ENCODE results near the gene UBE2Q2. TPM values are rescaled to one million over a fixed set of nuclear protein-coding genes. Genes with fewer than 3 reads are reported as not detected.

UBE2Q2 gene
- total and polyA plus RNA-seq, 2 of the 4 experiments (the other 2 are of a cell fraction) = 18.0 to 28.9 TPM

DNA sequence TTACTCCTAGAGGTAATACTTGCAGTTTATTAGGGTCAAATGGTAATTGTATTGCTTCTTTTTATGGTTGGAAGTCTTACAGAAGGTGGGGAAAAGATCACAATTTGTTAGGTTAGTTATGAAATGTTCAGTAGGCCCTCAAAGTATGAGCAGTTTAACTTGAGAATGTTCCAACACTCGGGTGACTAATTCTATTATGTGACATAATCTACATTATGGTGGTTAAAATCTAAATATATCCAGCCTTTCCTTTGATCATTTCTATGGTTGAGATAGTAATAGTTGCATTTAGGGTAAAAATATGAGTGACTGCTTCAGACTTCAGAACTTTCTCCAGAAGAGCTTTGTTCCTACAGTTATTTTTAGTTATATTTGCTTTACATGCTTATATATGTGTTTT, 40.8 kb downstream of the UBE2Q2 start:
- H3K9me3 ChIP-seq (ENCODE audit: control insufficient read depth, insufficient read depth, low read length) = no peaks in the 10 kb centered on the region
- H4K20me1 ChIP-seq (ENCODE audit: insufficient read depth, low read length) = peaks cover 3% of the 10 kb centered on the region; the same call in 1 of the 2 replicates
- intact Hi-C loops (cut with micrococcal nuclease) = no loop called here
- H2AK5ac ChIP-seq (ENCODE audit: low read depth, low read length) = no peak overlapping the region
- TF ChIP-seq, protein P1, sequence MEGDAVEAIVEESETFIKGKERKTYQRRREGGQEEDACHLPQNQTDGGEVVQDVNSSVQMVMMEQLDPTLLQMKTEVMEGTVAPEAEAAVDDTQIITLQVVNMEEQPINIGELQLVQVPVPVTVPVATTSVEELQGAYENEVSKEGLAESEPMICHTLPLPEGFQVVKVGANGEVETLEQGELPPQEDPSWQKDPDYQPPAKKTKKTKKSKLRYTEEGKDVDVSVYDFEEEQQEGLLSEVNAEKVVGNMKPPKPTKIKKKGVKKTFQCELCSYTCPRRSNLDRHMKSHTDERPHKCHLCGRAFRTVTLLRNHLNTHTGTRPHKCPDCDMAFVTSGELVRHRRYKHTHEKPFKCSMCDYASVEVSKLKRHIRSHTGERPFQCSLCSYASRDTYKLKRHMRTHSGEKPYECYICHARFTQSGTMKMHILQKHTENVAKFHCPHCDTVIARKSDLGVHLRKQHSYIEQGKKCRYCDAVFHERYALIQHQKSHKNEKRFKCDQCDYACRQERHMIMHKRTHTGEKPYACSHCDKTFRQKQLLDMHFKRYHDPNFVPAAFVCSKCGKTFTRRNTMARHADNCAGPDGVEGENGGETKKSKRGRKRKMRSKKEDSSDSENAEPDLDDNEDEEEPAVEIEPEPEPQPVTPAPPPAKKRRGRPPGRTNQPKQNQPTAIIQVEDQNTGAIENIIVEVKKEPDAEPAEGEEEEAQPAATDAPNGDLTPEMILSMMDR (conservative IDR thresholded peaks at IDR 0.05; ENCODE audit: low read depth, low read length) = no peak
- no peak for TF ChIP-seq NFE2L2 (IDR thresholded peaks at IDR 0.05; ENCODE audit: low read depth, low read length)
- ATAC-seq (ENCODE audit: low read depth) (peak; percentile 35), DNase-seq (peak; percentile 67)
- peaks cover 10% of the 10 kb centered on the region for H3K36me3 ChIP-seq (ENCODE audit: control insufficient read depth, insufficient read depth, low read length)
- H4K5ac ChIP-seq (ENCODE audit: low read depth, low read length) = no peak overlapping the region
- POLR2A ChIA-PET (ENCODE audit: unreplicated experiment) = no interaction called here
- WGBS, 2 experiments (ENCODE audit: extremely low coverage in 2 of 2, insufficient read length in 1 of 2) = no CpG with 5 or more reads among the region's 1 CpG
- H3K27ac ChIP-seq (ENCODE audit: insufficient read depth, low read length) = no peak overlapping the region
- dilution Hi-C loops (cut with HindIII; ENCODE audit: low sequenced_read_pairs, unreplicated experiment) = no loop called here
- no peak overlapping the region for H4K91ac ChIP-seq (ENCODE audit: insufficient read depth, low read depth, low read length)
- CTCF ChIA-PET = no interaction called here
- H2BK120ac ChIP-seq (ENCODE audit: low read depth, low read length) = no peak overlapping the region
- H3K18ac ChIP-seq (ENCODE audit: low read depth, low read length) = no peak overlapping the region
- H3K4me2 ChIP-seq (ENCODE audit: low read depth, low read length) = no peak overlapping the region
- no peak overlapping the region for H3K56ac ChIP-seq (ENCODE audit: extremely low read depth, insufficient read depth, low read length)
- peaks cover 21 to 36% of the 10 kb centered on the region in 2 experiments for H3K79me1 ChIP-seq (ENCODE audit: low read depth in 1 of 2, low read length in 2 of 2)
- no TSS peak for BruUV-seq (replicated peaks)
- H3K9ac ChIP-seq (ENCODE audit: low read depth, low read length) = no peak overlapping the region
- H3K27me3 ChIP-seq (ENCODE audit: control insufficient read depth, insufficient read depth, low read length) = no peaks in the 10 kb centered on the region
- no peak overlapping the region for H4K8ac ChIP-seq (ENCODE audit: low read depth in 2 of 2, low read length in 2 of 2)
- no peak overlapping the region for H2AK9ac ChIP-seq (replicated peaks; ENCODE audit: low read depth, low read length, poor library complexity)
- H3K9me1 ChIP-seq (ENCODE audit: insufficient read depth, low read length) = peaks cover 5% of the 10 kb centered on the region; the same call in 1 of the 2 replicates
- no peak overlapping the region for H2BK15ac ChIP-seq (ENCODE audit: low read depth, low read length)
- H2AFZ ChIP-seq (replicated peaks; ENCODE audit: low read length, poor library complexity) = no peak overlapping the region
- in situ Hi-C loops (cut with MboI; ENCODE audit: low sequenced_read_pairs) = no loop called here
- H3K4me3 ChIP-seq (ENCODE audit: insufficient read depth, low read depth, low read length) = no peak overlapping the region
- H3K14ac ChIP-seq (replicated peaks; ENCODE audit: low read depth, low read length) = no peak overlapping the region
- no peak overlapping the region for H3K4ac ChIP-seq (ENCODE audit: low read depth, low read length)
- no peak overlapping the region for H2BK5ac ChIP-seq (ENCODE audit: low read depth, low read length, poor library complexity, severe bottlenecking)
- no peak overlapping the region for H2BK20ac ChIP-seq (ENCODE audit: low read depth, low read length)
- no peak overlapping the region for H3K23ac ChIP-seq (ENCODE audit: low read depth, low read length)
- peaks cover 3% of the 10 kb centered on the region for H3K4me1 ChIP-seq (ENCODE audit: control insufficient read depth, insufficient read depth, low read length)
